ENCODE data around the gene KCNK3. TPM values are rescaled to one million over a fixed set of nuclear protein-coding genes. Genes with fewer than 3 reads are reported as not detected.

The KCNK3 gene
- total and polyA plus RNA-seq, 2 of the 13 experiments (the other 11 are each of a cell fraction or from before 2014, with no cell fraction given), result not detected

DNA sequence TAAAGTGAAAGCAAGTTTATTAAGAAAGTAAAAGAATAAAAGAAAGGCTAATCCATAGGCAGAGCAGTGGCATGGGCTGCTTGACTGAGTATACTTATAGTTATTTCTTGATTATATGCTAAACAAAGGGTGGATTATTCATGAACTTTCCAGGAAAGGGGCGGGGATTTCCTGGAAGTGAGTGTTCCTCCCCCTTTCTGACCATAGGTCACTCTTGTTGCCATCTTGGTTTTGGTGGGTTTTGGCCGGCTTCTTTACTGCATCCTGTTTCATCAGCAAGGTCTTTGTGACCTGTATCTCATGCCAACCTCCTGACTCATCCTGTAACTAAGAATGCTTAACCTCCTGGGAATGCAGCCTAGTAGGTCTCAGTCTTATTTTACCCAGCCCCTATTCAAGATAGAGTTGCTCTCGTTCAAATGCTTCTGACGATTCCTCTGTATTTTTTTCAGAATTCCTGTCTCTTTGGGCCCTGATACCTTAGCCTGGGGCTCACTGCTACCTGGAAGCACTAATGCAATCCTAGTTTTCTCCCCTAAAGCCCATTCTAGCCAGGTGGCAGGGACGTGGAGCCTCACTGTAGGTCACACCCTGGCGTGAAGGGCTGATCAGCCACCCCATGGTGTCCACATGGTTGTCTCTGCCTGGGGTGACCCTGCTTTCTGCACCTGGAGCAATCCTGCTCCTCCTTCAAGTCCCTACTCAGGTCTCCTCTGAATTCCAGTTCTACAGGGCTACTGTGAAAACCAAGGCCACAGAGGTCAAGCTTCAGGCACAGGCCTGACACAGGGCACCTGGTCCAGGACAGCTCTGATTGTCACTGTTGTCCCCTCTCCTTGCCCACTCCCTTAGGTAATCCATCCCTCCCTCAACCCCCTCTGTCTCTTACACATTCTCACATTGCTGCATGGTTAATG is 65.6 kb downstream of the KCNK3 start (continued):
- TF ChIP-seq ZFP62 (CRISPR knock-in tag; IDR thresholded peaks at IDR 0.05) (no peak), RBFOX2 (IDR thresholded peaks at IDR 0.05; ENCODE audit: low read depth, low read length) (no peak), ZNF44 (CRISPR knock-in tag; IDR thresholded peaks at IDR 0.05) (no peak), USF2 (IDR thresholded peaks at IDR 0.05; ENCODE audit: low read depth, low read length) (no peak), USF2 (CRISPR knock-in tag; IDR thresholded peaks at IDR 0.05; ENCODE audit: borderline replicate concordance) (no peak), ZNF329 (CRISPR knock-in tag; IDR thresholded peaks at IDR 0.05; ENCODE audit: low read depth) (no peak), KMT2A (CRISPR knock-in tag; IDR thresholded peaks at IDR 0.05) (no peak), ZNF629 (CRISPR knock-in tag; conservative IDR thresholded peaks at IDR 0.05) (no peak), KLF9 (CRISPR knock-in tag; IDR thresholded peaks at IDR 0.05; ENCODE audit: low read depth) (no peak), ZNF775 (CRISPR knock-in tag; IDR thresholded peaks at IDR 0.05; ENCODE audit: borderline replicate concordance) (no peak), TSC22D2 (CRISPR knock-in tag; IDR thresholded peaks at IDR 0.05; ENCODE audit: borderline replicate concordance) (no peak), ZNF24 (IDR thresholded peaks at IDR 0.05) (no peak), ZNF138 (CRISPR knock-in tag; IDR thresholded peaks at IDR 0.05; ENCODE audit: low read depth) (no peak), TAF1 (CRISPR knock-in tag; IDR thresholded peaks at IDR 0.05) (peak; percentile 30; the same call in 1 of the 2 replicates), CREB1 (IDR thresholded peaks at IDR 0.05) (peak; percentile 68), CREB1 (CRISPR knock-in tag; IDR thresholded peaks at IDR 0.05) (peak; percentile 78), KDM5A (IDR thresholded peaks at IDR 0.05; ENCODE audit: borderline replicate concordance, low read length) (no peak), SAFB2 (CRISPR knock-in tag; IDR thresholded peaks at IDR 0.05; ENCODE audit: borderline replicate concordance, low read depth) (no peak), ZNF607 (CRISPR knock-in tag; IDR thresholded peaks at IDR 0.05; ENCODE audit: borderline replicate concordance) (no peak), HMG20A (CRISPR knock-in tag; IDR thresholded peaks at IDR 0.05; ENCODE audit: borderline replicate concordance) (peak; percentile 63; the same call in 1 of the 2 replicates), ZNF816 (CRISPR knock-in tag; IDR thresholded peaks at IDR 0.05; ENCODE audit: borderline replicate concordance) (no peak), ZNF556 (CRISPR knock-in tag; IDR thresholded peaks at IDR 0.05; ENCODE audit: borderline replicate concordance) (no peak), ZNF431 (CRISPR knock-in tag; IDR thresholded peaks at IDR 0.05; ENCODE audit: borderline replicate concordance, low read depth) (no peak), ZNF264 (CRISPR knock-in tag; IDR thresholded peaks at IDR 0.05) (no peak), ZNF549 (CRISPR knock-in tag; IDR thresholded peaks at IDR 0.05) (no peak), ZBTB33 (CRISPR knock-in tag; IDR thresholded peaks at IDR 0.05) (no peak), MIER2 (CRISPR knock-in tag; IDR thresholded peaks at IDR 0.05) (no peak)
- TF ChIP-seq, protein P1, sequence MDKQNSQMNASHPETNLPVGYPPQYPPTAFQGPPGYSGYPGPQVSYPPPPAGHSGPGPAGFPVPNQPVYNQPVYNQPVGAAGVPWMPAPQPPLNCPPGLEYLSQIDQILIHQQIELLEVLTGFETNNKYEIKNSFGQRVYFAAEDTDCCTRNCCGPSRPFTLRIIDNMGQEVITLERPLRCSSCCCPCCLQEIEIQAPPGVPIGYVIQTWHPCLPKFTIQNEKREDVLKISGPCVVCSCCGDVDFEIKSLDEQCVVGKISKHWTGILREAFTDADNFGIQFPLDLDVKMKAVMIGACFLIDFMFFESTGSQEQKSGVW (CRISPR knock-in tag; IDR thresholded peaks at IDR 0.05; ENCODE audit: borderline replicate concordance), result no peak

Data from HepG2 (cell line).